ENCODE data around the gene XCR1. TPM values are rescaled to one million over a fixed set of nuclear protein-coding genes. Genes with fewer than 3 reads are reported as not detected.
"Not testable (repeated sequence)": the region's sequence is repeated elsewhere in the genome, so short reads cannot be mapped to it uniquely, and the experiment has no call there.

XCR1 gene
- total RNA-seq, 2 donors from 2014 or later = not detected

GRCh38 chr3:46057716-46058115, 30.4 kb upstream of the XCR1 start:
- H3K4me1 Mint-ChIP-seq = peaks cover 2% of the 10 kb centered on the region
- 86 to 91% methylated on average over 3 of the region's 3 CpGs for WGBS, 2 experiments (ENCODE audit: insufficient coverage in 1 of 2, insufficient read length in 1 of 2)

GRCh38 chr3:46056686-46057085, 29.4 kb upstream of the XCR1 start:
- Mint-ChIP-seq H3K4me1 (peaks cover 2% of the 10 kb centered on the region), H3K27ac (no peak overlapping the region), H3K9me3 (no peaks in the 10 kb centered on the region), H3K4me3 (no peak overlapping the region), H3K27me3 (ENCODE audit: insufficient read depth) (peaks cover 4% of the 10 kb centered on the region), H3K36me3 (ENCODE audit: low read depth) (no peaks in the 10 kb centered on the region)
- Histone ChIP-seq H3K36me3 (ENCODE audit: control insufficient read depth, insufficient read depth, low read length) (no peaks in the 10 kb centered on the region), H3K27me3 (ENCODE audit: control insufficient read depth, insufficient read depth, low read length, poor library complexity, severe bottlenecking) (no peaks in the 10 kb centered on the region), H3K9me3 (ENCODE audit: control insufficient read depth, low read length) (no peaks in the 10 kb centered on the region), H3K27ac (ENCODE audit: low read depth, low read length) (no peak overlapping the region), H3K4me3 (ENCODE audit: low read length) (no peak overlapping the region), H3K9ac (ENCODE audit: extremely low read depth, low read length, poor library complexity, severe bottlenecking) (no peak overlapping the region), H3K4me1 (ENCODE audit: control insufficient read depth, insufficient read depth, low read length) (no peaks in the 10 kb centered on the region)
- WGBS, 2 experiments (ENCODE audit: insufficient coverage in 1 of 2, insufficient read length in 1 of 2) = 89% methylated on average over 2 of the region's 2 CpGs; no CpG with 5 or more reads in 1 of the 2 experiments
- no peak for TF ChIP-seq CTCF (conservative IDR thresholded peaks at IDR 0.05)
- DNase-seq = no peak

More at GRCh38 chr3:46057716-46058115, 30.4 kb upstream of the XCR1 start:
- H3K27me3 Mint-ChIP-seq (ENCODE audit: insufficient read depth) = peaks cover 4% of the 10 kb centered on the region
- no peak overlapping the region for H3K4me3 ChIP-seq (ENCODE audit: low read length)
- no peak for TF ChIP-seq CTCF (conservative IDR thresholded peaks at IDR 0.05)
- no peaks in the 10 kb centered on the region for H3K36me3 Mint-ChIP-seq (ENCODE audit: low read depth)
- no peaks in the 10 kb centered on the region for H3K9me3 ChIP-seq (ENCODE audit: control insufficient read depth, low read length)
- H3K4me1 ChIP-seq (ENCODE audit: control insufficient read depth, insufficient read depth, low read length) = no peaks in the 10 kb centered on the region
- no peak overlapping the region for H3K27ac ChIP-seq (ENCODE audit: low read depth, low read length)
- H3K9ac ChIP-seq (ENCODE audit: extremely low read depth, low read length, poor library complexity, severe bottlenecking) = no peak overlapping the region
- H3K36me3 ChIP-seq (ENCODE audit: control insufficient read depth, insufficient read depth, low read length) = no peaks in the 10 kb centered on the region
- no peak overlapping the region for H3K4me3 Mint-ChIP-seq
- H3K27ac Mint-ChIP-seq = no peak overlapping the region
- H3K27me3 ChIP-seq (ENCODE audit: control insufficient read depth, insufficient read depth, low read length, poor library complexity, severe bottlenecking) = no peaks in the 10 kb centered on the region
- no peak for DNase-seq
- no peaks in the 10 kb centered on the region for H3K9me3 Mint-ChIP-seq

GRCh38 chr3:46053761-46054515, 26.7 kb upstream of the XCR1 start:
- not testable (repeated sequence) for H3K27ac Mint-ChIP-seq; H3K9me3 ChIP-seq (ENCODE audit: control insufficient read depth, low read length); DNase-seq; H3K9ac ChIP-seq (ENCODE audit: extremely low read depth, low read length, poor library complexity, severe bottlenecking); H3K4me1 Mint-ChIP-seq; H3K4me1 ChIP-seq (ENCODE audit: control insufficient read depth, insufficient read depth, low read length); H3K9me3 Mint-ChIP-seq; H3K27me3 ChIP-seq (ENCODE audit: control insufficient read depth, insufficient read depth, low read length, poor library complexity, severe bottlenecking); H3K36me3 Mint-ChIP-seq (ENCODE audit: low read depth); H3K4me3 Mint-ChIP-seq; H3K4me3 ChIP-seq (ENCODE audit: low read length); H3K27me3 Mint-ChIP-seq (ENCODE audit: insufficient read depth); H3K36me3 ChIP-seq (ENCODE audit: control insufficient read depth, insufficient read depth, low read length); H3K27ac ChIP-seq (ENCODE audit: low read depth, low read length)
- WGBS, 2 experiments (ENCODE audit: insufficient coverage in 1 of 2, insufficient read length in 1 of 2) = 90% methylated on average over 6 to 13 of the region's 13 CpGs
